KOPT-K1 (cell line): Measurements from ENCODE around the gene ZBTB47.

ENCODE experiments used
- H3K27ac ChIP-seq: fragments of 200-600 bp; sonication (generic); 2 replicates; pipeline ENCODE4 v1.5.1; 2016; ENCODE audit warnings: antibody characterized with exemption, mild to moderate bottlenecking, low read depth, low read length; ENCODE audit not compliant: poor library complexity, severe bottlenecking
- H3K36me3 ChIP-seq: fragments of 200-600 bp; sonication (generic); 2 replicates; pipeline ENCODE4 v1.5.1; 2017; ENCODE audit warnings: antibody characterized with exemption, mild to moderate bottlenecking, low read length, moderate library complexity; ENCODE audit not compliant: insufficient read depth
- H3K9me3 ChIP-seq: fragments of 200-600 bp; sonication (generic); 2 replicates; pipeline ENCODE4 v1.5.1; 2017; ENCODE audit warnings: antibody characterized with exemption, low read length, mild to moderate bottlenecking; ENCODE audit not compliant: insufficient read depth, poor library complexity, severe bottlenecking

Gene ZBTB47

GRCh38 chr3:42703695-42704025, 50.2 kb downstream of the ZBTB47 start:
- Histone ChIP-seq H3K36me3 (no peaks in the 10 kb centered on the region), H3K27ac (no peak overlapping the region), H3K9me3 (no peaks in the 10 kb centered on the region)

GRCh38 chr3:42704136-42704841, 50.8 kb downstream of the ZBTB47 start:
- H3K9me3 ChIP-seq: no peaks in the 10 kb centered on the region
- no peak overlapping the region for H3K27ac ChIP-seq

GRCh38 chr3:42705058-42705767, 51.7 kb downstream of the ZBTB47 start:
- Histone ChIP-seq H3K27ac (no peak overlapping the region), H3K9me3 (no peaks in the 10 kb centered on the region), H3K36me3 (no peaks in the 10 kb centered on the region)

More at GRCh38 chr3:42704136-42704841, 50.8 kb downstream of the ZBTB47 start:
- no peaks in the 10 kb centered on the region for H3K36me3 ChIP-seq

DNA sequence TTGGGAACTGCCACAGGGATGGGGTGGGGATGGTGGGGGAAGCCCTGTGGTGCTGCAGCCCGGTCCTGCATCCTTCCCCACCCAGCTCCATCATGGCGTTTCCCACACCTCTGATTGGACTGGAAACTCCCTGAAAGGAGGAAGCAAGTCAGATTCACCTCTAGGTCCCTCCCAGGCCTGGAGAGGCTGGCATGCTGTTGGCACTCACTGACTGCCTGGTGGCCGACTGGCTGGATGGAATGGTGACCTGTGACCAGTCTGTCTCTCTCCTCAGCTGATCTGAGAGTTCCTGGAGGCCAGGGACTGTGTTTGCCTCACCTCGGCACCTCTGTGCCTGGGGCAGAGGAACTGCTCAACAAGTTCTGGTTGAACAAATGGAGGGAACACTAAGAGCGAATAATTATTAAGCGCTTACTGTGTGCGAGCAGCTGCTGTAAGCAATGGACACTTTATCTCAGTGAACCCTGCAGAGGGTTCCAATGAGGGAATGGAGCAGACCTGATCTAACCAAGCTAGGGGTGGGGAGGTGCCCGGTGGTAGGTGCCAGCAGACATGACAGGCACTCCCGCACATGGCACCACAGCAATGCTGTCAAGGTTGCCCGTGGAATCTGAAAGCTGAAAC, 52.6 kb downstream of the ZBTB47 start:
- no peak overlapping the region for H3K27ac ChIP-seq
- no peaks in the 10 kb centered on the region for H3K36me3 ChIP-seq
- H3K9me3 ChIP-seq: no peaks in the 10 kb centered on the region

DNA sequence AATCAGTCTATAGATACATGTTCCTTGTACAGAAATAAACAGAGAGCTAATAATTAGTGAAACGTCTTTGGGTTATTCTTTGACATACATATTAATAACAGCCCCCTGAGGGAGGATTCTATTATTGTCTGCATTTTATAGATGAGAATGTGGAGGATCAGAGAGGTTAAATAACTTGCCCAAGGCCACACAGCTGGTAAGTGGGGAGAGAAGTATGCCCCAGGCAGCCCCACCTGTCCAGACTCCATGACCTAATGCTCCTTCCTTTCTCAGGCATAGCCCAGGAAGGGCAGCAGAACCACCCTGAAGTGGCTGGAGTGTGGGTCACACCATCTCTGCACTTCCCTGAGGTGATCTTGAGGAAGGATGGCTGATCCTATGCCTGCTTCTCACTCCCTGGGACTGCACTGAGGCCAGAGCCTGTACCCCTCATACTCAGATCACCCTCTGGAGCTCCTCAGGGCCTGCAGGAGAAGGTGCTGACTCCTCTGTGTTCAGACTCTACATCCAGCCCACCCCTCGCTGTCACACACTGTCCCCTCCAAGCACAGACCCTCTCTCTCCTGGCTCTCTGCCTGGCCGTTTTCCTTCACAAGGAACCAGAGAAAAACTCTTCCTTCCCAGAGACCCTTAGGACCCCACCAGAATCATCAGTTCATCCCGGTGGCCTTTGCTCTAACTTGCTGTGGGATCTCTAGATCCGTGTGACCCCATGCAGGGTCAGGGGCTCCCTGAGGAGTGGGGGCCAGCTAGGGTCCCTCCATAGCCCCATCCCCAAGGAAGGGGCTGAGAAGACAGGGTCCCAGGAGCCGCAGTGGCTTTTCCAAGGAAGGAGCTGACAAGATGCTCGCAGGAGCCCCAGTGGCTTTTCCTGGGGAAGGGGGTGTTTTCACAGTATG, 53.5 kb downstream of the ZBTB47 start:
- Histone ChIP-seq H3K27ac (no peak overlapping the region), H3K36me3 (no peaks in the 10 kb centered on the region), H3K9me3 (no peaks in the 10 kb centered on the region)

DNA sequence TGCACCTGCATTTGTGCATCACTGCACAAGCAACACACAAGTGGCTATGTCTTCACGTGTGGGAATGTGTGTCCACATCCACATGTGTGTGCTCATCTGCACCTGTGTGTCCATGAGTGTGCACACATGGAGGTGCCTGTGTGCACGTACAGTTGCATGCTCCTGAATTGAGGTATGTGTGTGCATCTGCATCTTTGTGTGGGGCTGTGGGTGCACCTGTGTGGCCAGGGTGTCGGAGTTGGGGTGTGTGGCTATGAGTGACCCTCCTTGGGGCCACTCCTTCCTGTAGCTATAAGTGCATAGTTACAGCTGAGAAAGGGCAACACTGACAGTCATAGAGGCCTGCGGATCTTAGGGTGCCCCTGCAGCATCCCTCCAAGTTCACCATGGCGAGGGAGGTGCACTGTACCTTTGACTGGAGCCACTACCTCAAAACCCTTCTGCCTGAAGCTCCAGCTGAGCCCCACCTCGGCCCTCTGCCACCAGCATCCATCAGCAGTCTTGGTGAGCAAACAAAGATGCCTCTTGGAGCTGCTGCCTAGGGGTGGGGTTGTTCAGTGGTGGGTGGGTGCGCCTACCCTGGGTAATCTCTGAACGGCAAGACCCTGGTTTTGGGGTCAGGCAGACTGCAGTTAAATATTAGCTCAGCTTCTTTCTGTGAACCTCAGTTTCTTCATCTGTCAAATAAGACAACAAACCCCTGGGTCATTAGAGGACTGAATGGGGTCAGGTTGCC, 54.3 kb downstream of the ZBTB47 start:
- Histone ChIP-seq H3K9me3 (no peaks in the 10 kb centered on the region), H3K27ac (no peak overlapping the region)

GRCh38 chr3:42708611-42709151, 55.2 kb downstream of the ZBTB47 start:
- Histone ChIP-seq H3K9me3 (no peaks in the 10 kb centered on the region), H3K36me3 (no peaks in the 10 kb centered on the region), H3K27ac (no peak overlapping the region)

More for the DNA sequence above, 54.3 kb downstream of the ZBTB47 start:
- no peaks in the 10 kb centered on the region for H3K36me3 ChIP-seq

DNA sequence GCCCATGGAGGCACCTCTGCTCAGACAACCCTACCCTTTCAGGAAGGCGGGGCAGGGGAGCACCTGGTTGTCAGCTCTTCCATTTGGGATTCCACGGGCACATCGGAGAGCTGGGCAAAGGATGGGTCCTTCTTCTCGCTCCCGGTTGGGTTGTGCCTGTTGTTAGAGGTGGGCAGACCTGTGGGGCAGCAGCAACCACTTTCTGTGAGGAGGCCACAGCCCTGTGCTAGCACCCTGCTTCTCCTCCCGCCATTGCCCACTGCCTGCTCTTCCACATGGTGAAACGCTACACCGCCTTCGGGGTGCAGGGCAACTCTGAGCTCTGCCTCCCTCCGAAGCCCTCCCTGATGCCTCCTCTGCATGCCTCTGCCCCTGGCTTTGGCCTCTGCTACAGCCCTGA, 56.1 kb downstream of the ZBTB47 start:
- H3K27ac ChIP-seq: no peak overlapping the region
- no peaks in the 10 kb centered on the region for H3K9me3 ChIP-seq
- no peaks in the 10 kb centered on the region for H3K36me3 ChIP-seq

DNA sequence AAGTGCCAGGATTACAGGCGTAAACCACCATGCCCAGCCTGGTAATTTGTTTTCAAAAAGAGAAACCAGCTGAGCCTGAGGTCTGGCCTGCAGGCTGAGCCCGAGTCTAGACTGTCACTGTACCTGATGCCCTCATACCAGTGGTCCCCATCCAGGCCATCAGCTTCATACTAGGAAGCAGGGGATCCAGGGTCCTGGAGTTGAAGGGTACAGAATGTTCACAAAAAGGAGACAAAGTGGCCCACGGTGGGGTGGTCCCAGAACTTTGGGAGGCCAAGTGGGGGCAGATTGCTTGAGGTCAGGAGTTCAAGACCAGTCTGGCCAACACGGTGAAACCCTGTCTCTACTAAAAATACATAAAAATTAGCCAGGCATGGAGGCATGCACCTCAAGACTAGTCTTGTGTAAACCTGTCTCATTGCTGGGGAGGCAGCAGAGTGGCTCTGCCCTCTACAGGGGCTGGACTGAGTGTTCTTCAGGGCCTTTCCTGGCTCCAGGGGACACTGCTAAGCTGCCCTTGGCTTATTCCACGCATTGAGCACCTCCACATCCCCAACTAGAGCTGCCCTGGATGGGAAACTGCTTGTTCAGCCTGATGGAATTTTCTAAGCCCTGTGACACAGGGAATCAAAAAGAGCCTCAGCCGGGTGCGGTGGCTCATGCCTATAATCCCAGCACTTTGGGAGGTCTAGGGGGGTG, 57.0 kb downstream of the ZBTB47 start:
- H3K27ac ChIP-seq: no peak overlapping the region
- no peaks in the 10 kb centered on the region for H3K9me3 ChIP-seq
- no peaks in the 10 kb centered on the region for H3K36me3 ChIP-seq

DNA sequence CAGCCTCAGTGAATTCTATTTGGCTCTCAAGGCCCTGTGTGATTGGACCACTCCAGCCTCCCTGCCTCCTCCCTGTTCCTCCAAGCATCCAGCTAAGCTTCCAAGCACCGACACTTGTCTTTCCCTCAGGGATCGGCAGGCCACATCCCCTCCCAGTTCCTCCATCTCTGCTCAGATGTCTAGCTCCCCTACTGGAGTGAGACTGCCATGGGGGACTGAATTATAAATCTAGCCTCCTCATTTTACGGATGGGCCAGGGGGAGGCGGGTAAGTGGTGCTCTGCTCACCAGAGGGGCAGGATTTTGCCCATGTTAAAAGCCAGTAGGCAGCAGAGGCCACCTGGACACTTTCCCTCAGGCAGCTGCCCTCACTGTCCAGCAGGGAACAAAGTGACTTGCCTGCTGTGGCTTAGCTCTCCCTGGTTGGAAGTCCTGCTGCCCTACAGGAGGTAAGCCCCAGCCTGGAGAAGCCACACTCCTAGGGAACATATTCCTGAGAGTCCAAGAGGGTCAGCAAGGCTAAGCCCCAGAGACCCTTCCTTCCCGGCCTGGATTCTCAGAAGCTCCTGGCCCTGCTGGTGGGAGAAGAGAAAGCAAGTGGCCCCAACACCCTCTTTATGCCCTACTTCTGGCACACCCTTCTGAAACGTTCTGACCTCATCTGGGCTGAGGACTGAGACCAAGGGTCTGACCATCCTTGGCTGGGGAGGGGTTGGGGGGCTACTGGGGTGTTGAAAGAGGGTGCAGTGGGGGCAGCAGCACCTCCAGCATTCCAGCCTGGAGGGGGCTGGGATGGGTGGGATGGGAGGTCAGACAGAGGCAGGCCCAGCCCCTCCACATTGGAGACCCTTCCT, 58.2 kb downstream of the ZBTB47 start:
- no peaks in the 10 kb centered on the region for H3K9me3 ChIP-seq
- H3K36me3 ChIP-seq: no peaks in the 10 kb centered on the region
- H3K27ac ChIP-seq: no peak overlapping the region

DNA sequence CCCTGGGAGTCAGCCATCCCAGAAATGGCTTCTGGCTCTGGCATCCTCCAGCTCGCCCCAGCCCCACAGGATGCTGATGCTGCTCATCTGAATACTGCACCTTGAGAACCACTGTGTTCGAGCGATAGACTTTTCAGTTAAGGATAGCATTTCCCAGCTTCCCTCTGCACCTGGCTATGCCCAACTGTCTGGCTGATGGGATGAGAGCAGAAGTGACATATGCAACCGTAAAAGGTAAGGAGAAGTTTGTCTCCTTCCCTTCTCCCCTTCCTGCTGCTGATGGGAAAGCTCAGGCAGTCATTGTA, 58.8 kb downstream of the ZBTB47 start:
- H3K27ac ChIP-seq: no peak overlapping the region
- H3K36me3 ChIP-seq: no peaks in the 10 kb centered on the region
- H3K9me3 ChIP-seq: no peaks in the 10 kb centered on the region

DNA sequence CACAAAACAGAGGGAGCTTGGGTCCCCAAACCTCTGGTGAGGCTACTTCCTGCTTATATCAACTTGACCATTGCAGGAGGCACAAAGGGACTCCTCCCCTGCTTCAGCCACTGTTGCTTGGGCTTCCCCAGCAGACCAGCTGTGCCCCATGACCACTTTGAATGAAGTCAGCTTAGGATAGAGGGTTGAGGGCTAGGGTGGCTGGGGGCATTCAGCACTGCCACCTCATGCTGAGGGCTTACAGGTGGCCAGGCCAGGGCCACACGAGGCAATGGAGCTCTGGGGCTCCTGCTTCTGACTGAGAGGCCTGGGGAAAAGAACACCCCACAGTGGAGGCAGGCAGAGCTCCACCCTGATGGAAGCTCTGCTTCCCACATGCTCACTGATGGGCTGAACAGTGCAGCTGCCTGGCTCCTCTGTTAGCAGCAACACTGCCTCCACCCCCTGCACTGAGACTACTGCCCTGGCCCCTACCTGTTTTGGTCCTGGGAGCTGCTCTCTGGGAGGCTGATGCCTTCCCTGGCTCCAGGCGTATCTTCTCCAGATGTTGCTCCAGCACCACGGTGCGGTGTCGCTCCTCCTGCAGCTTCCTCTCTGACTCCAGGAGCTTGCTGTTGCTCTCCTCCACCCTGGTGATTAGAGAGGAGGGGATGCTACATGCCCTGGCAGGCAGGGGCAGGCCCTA, 59.3 kb downstream of the ZBTB47 start:
- Histone ChIP-seq H3K36me3 (no peaks in the 10 kb centered on the region), H3K27ac (no peak overlapping the region)

GRCh38 chr3:42713747-42714146, 60.2 kb downstream of the ZBTB47 start:
- H3K9me3 ChIP-seq: no peaks in the 10 kb centered on the region
- no peak overlapping the region for H3K27ac ChIP-seq
- no peaks in the 10 kb centered on the region for H3K36me3 ChIP-seq

More for the DNA sequence above, 59.3 kb downstream of the ZBTB47 start:
- no peaks in the 10 kb centered on the region for H3K9me3 ChIP-seq
